ENCODE data around the gene CD82.
"Not testable (repeated sequence)": the region's sequence is repeated elsewhere in the genome, so short reads cannot be mapped to it uniquely, and the experiment has no call there.

CD82 gene

GRCh38 chr11:44548032-44548695, 17.3 kb upstream of the CD82 start:
- peaks cover 6% of the 10 kb centered on the region for H3K9me3 ChIP-seq (ENCODE audit: severe bottlenecking)
- TF ChIP-seq, protein P1, sequence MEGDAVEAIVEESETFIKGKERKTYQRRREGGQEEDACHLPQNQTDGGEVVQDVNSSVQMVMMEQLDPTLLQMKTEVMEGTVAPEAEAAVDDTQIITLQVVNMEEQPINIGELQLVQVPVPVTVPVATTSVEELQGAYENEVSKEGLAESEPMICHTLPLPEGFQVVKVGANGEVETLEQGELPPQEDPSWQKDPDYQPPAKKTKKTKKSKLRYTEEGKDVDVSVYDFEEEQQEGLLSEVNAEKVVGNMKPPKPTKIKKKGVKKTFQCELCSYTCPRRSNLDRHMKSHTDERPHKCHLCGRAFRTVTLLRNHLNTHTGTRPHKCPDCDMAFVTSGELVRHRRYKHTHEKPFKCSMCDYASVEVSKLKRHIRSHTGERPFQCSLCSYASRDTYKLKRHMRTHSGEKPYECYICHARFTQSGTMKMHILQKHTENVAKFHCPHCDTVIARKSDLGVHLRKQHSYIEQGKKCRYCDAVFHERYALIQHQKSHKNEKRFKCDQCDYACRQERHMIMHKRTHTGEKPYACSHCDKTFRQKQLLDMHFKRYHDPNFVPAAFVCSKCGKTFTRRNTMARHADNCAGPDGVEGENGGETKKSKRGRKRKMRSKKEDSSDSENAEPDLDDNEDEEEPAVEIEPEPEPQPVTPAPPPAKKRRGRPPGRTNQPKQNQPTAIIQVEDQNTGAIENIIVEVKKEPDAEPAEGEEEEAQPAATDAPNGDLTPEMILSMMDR (IDR thresholded peaks at IDR 0.05; ENCODE audit: low read depth, low read length), result no peak
- H3K27ac ChIP-seq, result no peak overlapping the region
- H3K36me3 ChIP-seq, result no peaks in the 10 kb centered on the region
- H3K4me3 ChIP-seq (ENCODE audit: low read depth, low read length), result no peak overlapping the region
- peaks cover 5% of the 10 kb centered on the region for H3K27me3 ChIP-seq (ENCODE audit: insufficient read depth, low read depth, severe bottlenecking)
- DNase-seq, result no peak

GRCh38 chr11:44548961-44549749, 16.3 kb upstream of the CD82 start:
- not testable (repeated sequence) for DNase-seq; H3K9me3 ChIP-seq (ENCODE audit: severe bottlenecking); H3K27ac ChIP-seq; H3K4me3 ChIP-seq (ENCODE audit: low read depth, low read length); H3K36me3 ChIP-seq; H3K27me3 ChIP-seq (ENCODE audit: insufficient read depth, low read depth, severe bottlenecking)

GRCh38 chr11:44550123-44550522, 15.3 kb upstream of the CD82 start:
- Histone ChIP-seq H3K27me3 (ENCODE audit: insufficient read depth, low read depth, severe bottlenecking) (no peaks in the 10 kb centered on the region), H3K9me3 (ENCODE audit: severe bottlenecking) (peaks cover 6% of the 10 kb centered on the region), H3K4me3 (ENCODE audit: low read depth, low read length) (no peak overlapping the region), H3K36me3 (no peaks in the 10 kb centered on the region), H3K27ac (no peak overlapping the region)
- no peak for DNase-seq
- TF ChIP-seq, protein P1 (IDR thresholded peaks at IDR 0.05; ENCODE audit: low read depth, low read length), result no peak

DNA sequence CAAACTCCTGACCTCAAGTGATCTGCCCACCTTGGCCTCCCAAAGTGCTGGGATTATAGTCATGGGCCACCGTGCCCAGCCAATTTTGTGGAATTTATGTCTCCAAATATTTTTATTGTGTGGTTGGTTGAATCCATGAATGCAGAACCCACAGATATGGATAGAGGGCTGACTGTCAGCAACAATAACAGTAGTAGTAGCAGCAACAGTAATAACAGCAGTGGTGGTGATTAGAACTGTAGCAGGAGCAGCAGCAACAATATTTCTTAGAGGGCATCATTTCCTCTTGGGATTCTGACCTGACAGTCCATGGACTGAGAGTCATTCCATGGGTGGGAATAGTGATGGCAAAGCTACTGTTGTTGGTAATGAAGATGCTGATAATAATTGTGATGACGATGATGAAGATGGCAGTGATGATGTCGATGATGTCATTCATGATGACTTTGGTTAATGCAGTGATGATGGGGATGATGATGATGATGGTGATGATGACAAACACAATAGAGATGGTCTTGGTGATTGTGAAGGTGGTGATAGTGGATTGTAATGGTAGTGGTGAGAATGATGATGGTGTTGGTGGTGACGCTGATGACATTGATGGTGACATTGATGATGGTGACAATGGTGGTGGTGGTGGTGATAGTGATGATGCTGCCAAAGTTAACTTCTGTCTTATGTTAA, 13.9 kb upstream of the CD82 start:
- H3K9me3 ChIP-seq (ENCODE audit: severe bottlenecking), result no peaks in the 10 kb centered on the region
- no peak overlapping the region for H3K4me3 ChIP-seq (ENCODE audit: low read depth, low read length)
- TF ChIP-seq, protein P1 (IDR thresholded peaks at IDR 0.05; ENCODE audit: low read depth, low read length), result no peak
- H3K27me3 ChIP-seq (ENCODE audit: insufficient read depth, low read depth, severe bottlenecking), result no peaks in the 10 kb centered on the region
- no peaks in the 10 kb centered on the region for H3K36me3 ChIP-seq
- DNase-seq, result no peak
- no peak overlapping the region for H3K27ac ChIP-seq

DNA sequence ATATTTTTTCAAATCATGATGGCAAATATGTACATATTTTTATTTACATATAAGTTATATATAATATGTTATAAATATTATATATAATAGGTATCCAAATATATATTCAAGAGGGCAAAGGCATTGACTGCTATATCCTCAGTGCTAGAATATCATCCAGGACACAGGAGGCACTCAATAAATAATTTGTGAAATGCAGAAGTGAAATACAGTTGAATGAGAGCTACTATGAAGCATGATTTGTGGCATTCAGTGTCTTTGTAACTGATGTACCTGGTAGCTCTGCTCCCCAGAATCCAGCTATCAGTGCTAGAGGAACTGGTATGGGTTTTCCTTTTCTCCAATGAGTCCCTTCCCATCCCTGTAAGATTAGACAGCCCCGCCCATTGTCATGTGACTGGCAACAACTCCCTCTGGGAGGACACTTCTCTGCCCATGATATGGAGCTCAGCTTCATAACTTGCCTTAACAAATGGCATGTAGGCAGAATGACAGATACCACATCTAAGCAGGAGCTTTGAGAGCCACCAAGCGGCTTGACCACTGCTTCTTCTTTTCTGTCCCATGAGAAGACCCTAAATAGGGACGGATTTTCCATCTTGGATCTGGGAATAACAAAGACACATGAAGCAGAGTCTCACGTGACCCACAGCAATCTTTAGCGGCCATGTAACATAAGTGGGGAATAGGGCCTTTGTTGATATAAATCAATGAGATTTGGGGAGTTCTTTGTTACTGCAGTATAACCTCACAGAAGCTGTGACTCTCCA, 10.2 kb upstream of the CD82 start:
- Histone ChIP-seq H3K27me3 (ENCODE audit: insufficient read depth, low read depth, severe bottlenecking) (no peaks in the 10 kb centered on the region), H3K27ac (no peak overlapping the region), H3K4me3 (ENCODE audit: low read depth, low read length) (no peak overlapping the region), H3K36me3 (no peaks in the 10 kb centered on the region), H3K9me3 (ENCODE audit: severe bottlenecking) (no peaks in the 10 kb centered on the region)
- no peak for DNase-seq
- TF ChIP-seq, protein P1 (IDR thresholded peaks at IDR 0.05; ENCODE audit: low read depth, low read length), result no peak
